Measurements from ENCODE around the gene BBS4. TPM values are rescaled to one million over a fixed set of nuclear protein-coding genes. Genes with fewer than 3 reads are reported as not detected.
"Not testable (repeated sequence)": the region's sequence is repeated elsewhere in the genome, so short reads cannot be mapped to it uniquely, and the experiment has no call there.

The BBS4 gene
- total RNA-seq (10 to 100 TPM; 16.1 to 19.7 (median 16.6) TPM), total RNA-seq (4.2 to 25.9 (median 17.0) reads per million in 29 experiments)
- total RNA-seq (2013): 20.7 TPM

- CTCF ChIA-PET: interaction anchor here in 1 of 2 donors (0.6 to 2.7 kb wide), 4 partner anchors 15 to 580 kb away, joined by 3 to 7 read pairs (median 3); no protein-coding TSS in a partner anchor
- Mint-ChIP-seq H3K36me3 (no peaks in the 10 kb centered on the region), H3K9me3 (no peaks in the 10 kb centered on the region), H3K4me3 (peak within 1 kb of the TSS; percentile 96 to 98 (median 98)), H3K4me1 (peaks cover 14 to 24% (median 19%) of the 10 kb centered on the region in 3 donors), H3K27ac (peak within 1 kb of the TSS; percentile 92 to 93), H3K27me3 (no peaks in the 10 kb centered on the region)
- DNase-seq (peak; percentile 68 to 90 (median 80)), ATAC-seq (replicated peaks in 1 of 4) (peak; percentile 95 to 98 (median 98))
- WGBS (ENCODE audit: insufficient coverage): under 1% methylated on average over 43 of the region's 49 CpGs
- peaks cover 0 to 14% of the 10 kb centered on the region in 2 experiments for H3K4me1 ChIP-seq (ENCODE audit: control insufficient read depth in 1 of 2, extremely low read depth in 1 of 2, insufficient read depth in 2 of 2, low read length in 2 of 2)
- no peaks in the 10 kb centered on the region for H3K9me3 ChIP-seq
- POLR2A ChIA-PET: interaction anchor here (0.5 to 1.5 kb wide), 5 partner anchors 37 to 730 kb away, joined by 3 to 7 read pairs (median 4); no protein-coding TSS in a partner anchor
- H3K36me3 ChIP-seq (ENCODE audit: control insufficient read depth in 2 of 2, extremely low read depth in 1 of 2, insufficient read depth in 1 of 2, low read length in 1 of 2): no peaks in the 10 kb centered on the region
- H3K4me3 ChIP-seq (ENCODE audit: control insufficient read depth in 1 of 2, extremely low read depth in 1 of 2, low read length in 1 of 2): peak within 1 kb of the TSS; percentile 88 to 96
- no peaks in the 10 kb centered on the region for H3K27me3 ChIP-seq (replicated peaks in 1 of 2; ENCODE audit: control insufficient read depth in 2 of 2, extremely low read depth in 1 of 2, insufficient read depth in 2 of 2, low read length in 1 of 2)
- peak within 1 kb of the TSS; percentile 89 for H3K27ac ChIP-seq (ENCODE audit: low read length)
Measured at GRCh38 chr15:72685925-72686794, at the start of gene BBS4, which contains the start of gene HIGD2B. TSS of gene BBS4 (plus strand) at chr15:72686207. CDS start at chr15:72686228, 21 bp downstream. TSS of gene HIGD2B (minus strand) at chr15:72686182. CDS start at chr15:72676374, 9,808 bp downstream.

- H3K4me3 ChIP-seq (ENCODE audit: control insufficient read depth in 1 of 2, extremely low read depth in 1 of 2, low read length in 1 of 2): peak overlapping the region in 1 of 2 donors; percentile 38
- H3K27me3 ChIP-seq (replicated peaks in 1 of 2; ENCODE audit: control insufficient read depth in 2 of 2, extremely low read depth in 1 of 2, insufficient read depth in 2 of 2, low read length in 1 of 2); H3K4me1 Mint-ChIP-seq; H3K9me3 ChIP-seq; H3K36me3 Mint-ChIP-seq; POLR2A ChIA-PET; H3K36me3 ChIP-seq (ENCODE audit: control insufficient read depth in 2 of 2, extremely low read depth in 1 of 2, insufficient read depth in 1 of 2, low read length in 1 of 2); CTCF ChIA-PET; H3K9me3 Mint-ChIP-seq; H3K27me3 Mint-ChIP-seq; H3K4me1 ChIP-seq (ENCODE audit: control insufficient read depth in 1 of 2, extremely low read depth in 1 of 2, insufficient read depth in 2 of 2, low read length in 2 of 2); H3K27ac ChIP-seq (ENCODE audit: low read length); H3K27ac Mint-ChIP-seq: not testable (repeated sequence)
- peak in 22 of 35 experiments; percentile 3 to 64 (median 23) for DNase-seq
- peak overlapping the region in 1 of 3 donors; percentile 49 for H3K4me3 Mint-ChIP-seq
- WGBS (ENCODE audit: insufficient coverage): no CpG with 5 or more reads among the region's 43 CpGs
- peak; percentile 50 to 74 (median 64) for ATAC-seq (replicated peaks in 1 of 4)
Measured at GRCh38 chr15:72636519-72637282, 49.3 kb upstream of the BBS4 start.

- DNase-seq; H3K27me3 Mint-ChIP-seq; H3K4me1 Mint-ChIP-seq; H3K27me3 ChIP-seq (replicated peaks in 1 of 2; ENCODE audit: control insufficient read depth in 2 of 2, extremely low read depth in 1 of 2, insufficient read depth in 2 of 2, low read length in 1 of 2); ATAC-seq (replicated peaks in 1 of 4); H3K4me3 ChIP-seq (ENCODE audit: control insufficient read depth in 1 of 2, extremely low read depth in 1 of 2, low read length in 1 of 2); H3K9me3 ChIP-seq; H3K27ac Mint-ChIP-seq; H3K4me1 ChIP-seq (ENCODE audit: control insufficient read depth in 1 of 2, extremely low read depth in 1 of 2, insufficient read depth in 2 of 2, low read length in 2 of 2); H3K36me3 ChIP-seq (ENCODE audit: control insufficient read depth in 2 of 2, extremely low read depth in 1 of 2, insufficient read depth in 1 of 2, low read length in 1 of 2); H3K9me3 Mint-ChIP-seq; CTCF ChIA-PET; H3K27ac ChIP-seq (ENCODE audit: low read length); H3K36me3 Mint-ChIP-seq; H3K4me3 Mint-ChIP-seq; POLR2A ChIA-PET: not testable (repeated sequence)
- no CpG with 5 or more reads among the region's 26 CpGs for WGBS (ENCODE audit: insufficient coverage)
Measured at GRCh38 chr15:72639759-72640483, 46.1 kb upstream of the BBS4 start.

- H3K27ac Mint-ChIP-seq; H3K4me1 ChIP-seq (ENCODE audit: control insufficient read depth in 1 of 2, extremely low read depth in 1 of 2, insufficient read depth in 2 of 2, low read length in 2 of 2); H3K36me3 Mint-ChIP-seq; H3K4me3 ChIP-seq (ENCODE audit: control insufficient read depth in 1 of 2, extremely low read depth in 1 of 2, low read length in 1 of 2); ATAC-seq (replicated peaks in 1 of 4); H3K4me1 Mint-ChIP-seq; H3K27me3 Mint-ChIP-seq; H3K36me3 ChIP-seq (ENCODE audit: control insufficient read depth in 2 of 2, extremely low read depth in 1 of 2, insufficient read depth in 1 of 2, low read length in 1 of 2); H3K27me3 ChIP-seq (replicated peaks in 1 of 2; ENCODE audit: control insufficient read depth in 2 of 2, extremely low read depth in 1 of 2, insufficient read depth in 2 of 2, low read length in 1 of 2); DNase-seq; H3K9me3 Mint-ChIP-seq; H3K27ac ChIP-seq (ENCODE audit: low read length); H3K9me3 ChIP-seq; POLR2A ChIA-PET; CTCF ChIA-PET; H3K4me3 Mint-ChIP-seq: not testable (repeated sequence)
- no CpG with 5 or more reads among the region's 2 CpGs for WGBS (ENCODE audit: insufficient coverage)
Measured at GRCh38 chr15:72642271-72642670, 43.7 kb upstream of the BBS4 start.

- not testable (repeated sequence) for H3K27me3 Mint-ChIP-seq, DNase-seq
Measured at GRCh38 chr15:72648631-72649253, 37.3 kb upstream of the BBS4 start.

GRCh38 chr15:72654397-72654796, 31.6 kb upstream of the BBS4 start, which contains the start of gene GOLGA6B:
TSS of gene GOLGA6B (plus strand) at chr15:72654697. CDS start at chr15:72654738, 41 bp downstream.
- H3K27me3 ChIP-seq (replicated peaks in 1 of 2; ENCODE audit: control insufficient read depth in 2 of 2, extremely low read depth in 1 of 2, insufficient read depth in 2 of 2, low read length in 1 of 2); ATAC-seq (replicated peaks in 1 of 4); H3K36me3 ChIP-seq (ENCODE audit: control insufficient read depth in 2 of 2, extremely low read depth in 1 of 2, insufficient read depth in 1 of 2, low read length in 1 of 2); H3K27ac ChIP-seq (ENCODE audit: low read length); H3K9me3 Mint-ChIP-seq; H3K4me3 Mint-ChIP-seq; H3K27ac Mint-ChIP-seq; CTCF ChIA-PET; H3K36me3 Mint-ChIP-seq; POLR2A ChIA-PET; H3K27me3 Mint-ChIP-seq; DNase-seq; H3K4me1 Mint-ChIP-seq; H3K4me1 ChIP-seq (ENCODE audit: control insufficient read depth in 1 of 2, extremely low read depth in 1 of 2, insufficient read depth in 2 of 2, low read length in 2 of 2); H3K4me3 ChIP-seq (ENCODE audit: control insufficient read depth in 1 of 2, extremely low read depth in 1 of 2, low read length in 1 of 2); H3K9me3 ChIP-seq: not testable (repeated sequence)
- WGBS (ENCODE audit: insufficient coverage): no CpG with 5 or more reads among the region's 7 CpGs

More at GRCh38 chr15:72648631-72649253, 37.3 kb upstream of the BBS4 start:
- H3K27ac Mint-ChIP-seq; H3K4me1 Mint-ChIP-seq; H3K4me3 ChIP-seq (ENCODE audit: control insufficient read depth in 1 of 2, extremely low read depth in 1 of 2, low read length in 1 of 2); H3K36me3 Mint-ChIP-seq; ATAC-seq (replicated peaks in 1 of 4); H3K4me3 Mint-ChIP-seq; H3K9me3 Mint-ChIP-seq; H3K36me3 ChIP-seq (ENCODE audit: control insufficient read depth in 2 of 2, extremely low read depth in 1 of 2, insufficient read depth in 1 of 2, low read length in 1 of 2); H3K27me3 ChIP-seq (replicated peaks in 1 of 2; ENCODE audit: control insufficient read depth in 2 of 2, extremely low read depth in 1 of 2, insufficient read depth in 2 of 2, low read length in 1 of 2); CTCF ChIA-PET; H3K9me3 ChIP-seq; H3K4me1 ChIP-seq (ENCODE audit: control insufficient read depth in 1 of 2, extremely low read depth in 1 of 2, insufficient read depth in 2 of 2, low read length in 2 of 2); H3K27ac ChIP-seq (ENCODE audit: low read length); POLR2A ChIA-PET: not testable (repeated sequence)
- WGBS (ENCODE audit: insufficient coverage): no CpG with 5 or more reads among the region's 10 CpGs
